Neuronal stem cell (in vitro differentiated cells): ENCODE data around the gene HDGFL3.

Source experiments
- DNase-seq: peaks from one replicate; pipeline ENCODE4 v3.0.0-alpha.2; 2013; ENCODE audit warnings: low spot score
- H2AFZ ChIP-seq: one replicate; pipeline ENCODE4 v1.6.1; 2013; ENCODE audit warnings: mild to moderate bottlenecking, low read length, inconsistent platforms
- H2AK5ac ChIP-seq: 2 replicates; pipeline ENCODE4 v1.6.1; 2013; ENCODE audit warnings: low read depth, mild to moderate bottlenecking, inconsistent platforms, low read length, moderate library complexity, mixed read lengths
- H2BK120ac ChIP-seq: 2 replicates; pipeline ENCODE4 v1.6.1; 2013; ENCODE audit warnings: low read depth, mild to moderate bottlenecking, inconsistent platforms, low read length, moderate library complexity, mixed read lengths
- H2BK12ac ChIP-seq: one replicate; pipeline ENCODE4 v1.6.1; 2013; ENCODE audit warnings: low read length, inconsistent platforms
- H2BK15ac ChIP-seq: 2 replicates; pipeline ENCODE4 v1.6.1; 2013; ENCODE audit warnings: mild to moderate bottlenecking, low read length, inconsistent platforms, mixed read lengths
- H2BK5ac ChIP-seq: one replicate; pipeline ENCODE4 v1.6.1; 2013; ENCODE audit warnings: inconsistent platforms, mild to moderate bottlenecking, low read length, moderate library complexity
- H3K14ac ChIP-seq: one replicate; pipeline ENCODE4 v1.6.1; 2013; ENCODE audit warnings: low read length, inconsistent platforms
- H3K18ac ChIP-seq: 2 replicates; pipeline ENCODE4 v1.6.1; 2013; ENCODE audit warnings: low read length, inconsistent platforms
- H3K23ac ChIP-seq: 2 replicates; pipeline ENCODE4 v1.6.1; 2013; ENCODE audit warnings: low read depth, mild to moderate bottlenecking, mixed read lengths, low read length, inconsistent platforms; ENCODE audit not compliant: poor library complexity
- H3K27ac ChIP-seq: replicated peaks from 3 replicates; pipeline ENCODE4 v1.5.1; 2013; ENCODE audit warnings: low read length, inconsistent platforms
- H3K27me3 ChIP-seq, 3 experiments: 2 replicates each; pipeline ENCODE4 v1.6.1; 2013; ENCODE audit warnings: low read length in 3 of 3, mild to moderate bottlenecking in 2 of 3, inconsistent platforms in 1 of 3, low read depth in 1 of 3, mixed read lengths in 1 of 3, moderate library complexity in 1 of 3; ENCODE audit not compliant: control insufficient read depth in 3 of 3, insufficient read depth in 3 of 3
- H3K36me3 ChIP-seq, 2 donors: replicated peaks in 1 of 2; 2 replicates each; pipeline ENCODE4 v1.6.1; 2013; ENCODE audit warnings: low read length in 2 of 2; ENCODE audit not compliant: control insufficient read depth in 2 of 2, insufficient read depth in 2 of 2
- H3K4ac ChIP-seq: 2 replicates; pipeline ENCODE4 v1.6.1; 2013; ENCODE audit warnings: inconsistent platforms, mild to moderate bottlenecking, low read length, moderate library complexity
- H3K4me1 ChIP-seq, 2 donors: 1 replicate in 1 of 2; 2 replicates in 1 of 2; pipeline ENCODE4 v1.6.1; 2013; ENCODE audit warnings: low read length in 2 of 2, low read depth in 1 of 2; ENCODE audit not compliant: control insufficient read depth in 2 of 2, insufficient read depth in 1 of 2
- H3K4me2 ChIP-seq: one replicate; pipeline ENCODE4 v1.6.1; 2013; ENCODE audit warnings: mild to moderate bottlenecking, low read length, inconsistent platforms; ENCODE audit not compliant: insufficient read depth, poor library complexity, severe bottlenecking
- H3K4me3 ChIP-seq, 2 donors: 2 replicates each; pipeline ENCODE4 v1.5.1; 2013; ENCODE audit warnings: low read length in 2 of 2, mild to moderate bottlenecking in 2 of 2, inconsistent platforms in 1 of 2, moderate library complexity in 1 of 2
- H3K79me1 ChIP-seq: one replicate; pipeline ENCODE4 v1.6.1; 2013; ENCODE audit warnings: low read depth, mild to moderate bottlenecking, inconsistent platforms, low read length, moderate library complexity
- H3K9ac ChIP-seq: one replicate; pipeline ENCODE4 v1.6.1; 2013; ENCODE audit warnings: mild to moderate bottlenecking, low read depth, low read length, inconsistent platforms; ENCODE audit not compliant: poor library complexity
- H3K9me3 ChIP-seq, 2 donors: replicated peaks in 1 of 2; 2 replicates each; pipeline versions ENCODE3 to v1.6.1; 2013; ENCODE audit warnings: low read length in 2 of 2, mild to moderate bottlenecking in 2 of 2, inconsistent platforms in 1 of 2, low read depth in 1 of 2, mixed read lengths in 1 of 2, moderate library complexity in 1 of 2; ENCODE audit not compliant: control insufficient read depth in 2 of 2, insufficient read depth in 1 of 2
- H4K8ac ChIP-seq: one replicate; pipeline ENCODE4 v1.6.1; 2013; ENCODE audit warnings: low read depth, mild to moderate bottlenecking, inconsistent platforms, low read length, moderate library complexity
- H4K91ac ChIP-seq: one replicate; pipeline ENCODE4 v1.6.1; 2013; ENCODE audit warnings: low read length, low read depth, mild to moderate bottlenecking, inconsistent platforms; ENCODE audit not compliant: poor library complexity
- WGBS, 2 donors: extraction: QIAGEN DNeasy Blood & Tissue Kit; methylation state at CpG; one replicate each; pipeline ENCODE4 v1.1.7; 2013; ENCODE audit warnings: missing lambda C conversion rate in 2 of 2, mixed read lengths in 1 of 2; ENCODE audit not compliant: insufficient read length in 2 of 2, insufficient replicate concordance in 1 of 2; ENCODE audit errors: extremely low coverage in 2 of 2; 5-methylcytosine and 5-hydroxymethylcytosine counted together

Gene HDGFL3

DNA sequence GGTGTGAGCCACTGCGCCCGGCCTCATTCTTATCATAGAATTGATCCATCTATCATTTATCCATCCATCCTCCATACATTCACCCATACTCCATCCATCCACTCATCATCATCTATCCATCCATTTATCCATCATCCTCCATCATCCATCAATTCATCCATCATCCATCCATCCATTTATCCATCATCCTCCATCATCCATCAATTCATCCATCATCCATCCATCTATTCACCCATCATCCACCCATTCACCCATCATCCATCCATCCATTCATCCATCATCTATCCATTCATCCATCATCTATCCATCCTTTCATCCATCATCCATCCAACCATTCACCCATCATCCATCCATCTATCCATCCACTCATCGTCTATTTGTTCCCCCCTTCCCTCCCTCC is 96.5 kb downstream of the HDGFL3 start:
- no peak overlapping the region for H3K27ac ChIP-seq
- H2BK12ac ChIP-seq, result no peak overlapping the region
- no peak overlapping the region for H3K4me3 ChIP-seq
- no peak overlapping the region for H3K4ac ChIP-seq
- H2AK5ac ChIP-seq, result no peak overlapping the region
- peaks cover 0 to 2% of the 10 kb centered on the region in 2 donors for H3K9me3 ChIP-seq
- no peak overlapping the region for H2BK120ac ChIP-seq
- H4K91ac ChIP-seq, result no peak overlapping the region
- no peak overlapping the region for H2BK5ac ChIP-seq
- H3K4me1 ChIP-seq, result peaks cover 0 to 3% of the 10 kb centered on the region in 2 donors
- no peak for DNase-seq
- H3K27me3 ChIP-seq, result peaks cover 12 to 37% (median 17%) of the 10 kb centered on the region in 3 experiments
- no peak overlapping the region for H3K4me2 ChIP-seq
- H3K18ac ChIP-seq, result no peak overlapping the region
- H3K9ac ChIP-seq, result no peak overlapping the region
- no peak overlapping the region for H3K23ac ChIP-seq
- H4K8ac ChIP-seq, result no peak overlapping the region
- no peak overlapping the region for H2AFZ ChIP-seq
- H3K36me3 ChIP-seq, result peaks cover 1 to 14% of the 10 kb centered on the region in 2 donors
- H3K79me1 ChIP-seq, result peaks cover 2% of the 10 kb centered on the region
- no peak overlapping the region for H2BK15ac ChIP-seq
- WGBS, 2 donors, result 100% methylated on average over 1 of the region's 3 CpGs
- no peak overlapping the region for H3K14ac ChIP-seq

DNA sequence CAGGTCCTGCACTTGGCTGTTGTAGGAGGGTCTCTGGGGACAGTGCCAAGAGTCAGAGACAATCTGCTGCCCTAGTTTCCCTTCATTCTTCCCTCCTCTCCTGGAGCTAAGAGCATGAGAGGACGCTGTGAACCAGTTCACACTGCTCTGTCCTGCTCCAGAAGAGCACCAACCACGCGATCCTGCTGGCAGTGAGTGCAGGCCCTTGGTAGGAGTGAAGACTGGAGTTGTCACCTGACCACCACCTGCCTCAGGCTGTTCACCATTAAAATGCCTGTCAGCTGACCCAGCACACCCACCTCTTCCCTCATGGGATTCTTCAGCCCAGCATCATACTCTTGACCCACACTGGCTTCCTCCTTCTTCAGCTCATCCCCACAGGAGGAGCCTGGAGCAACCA is 97.2 kb downstream of the HDGFL3 start:
- H4K8ac ChIP-seq, result no peak overlapping the region
- no peak overlapping the region for H2BK5ac ChIP-seq
- no peak overlapping the region for H3K4ac ChIP-seq
- H3K4me2 ChIP-seq, result no peak overlapping the region
- H3K14ac ChIP-seq, result peak overlapping the region; percentile 5
- peaks cover 2% of the 10 kb centered on the region for H3K79me1 ChIP-seq
- H2AK5ac ChIP-seq, result no peak overlapping the region
- H2BK120ac ChIP-seq, result no peak overlapping the region
- H2AFZ ChIP-seq, result no peak overlapping the region
- no peak overlapping the region for H4K91ac ChIP-seq
- H3K23ac ChIP-seq, result no peak overlapping the region
- H3K36me3 ChIP-seq, result peaks cover under 1 to 11% of the 10 kb centered on the region in 2 donors
- DNase-seq, result no peak
- no peak overlapping the region for H2BK15ac ChIP-seq
- peak overlapping the region; percentile 47 for H3K9ac ChIP-seq
- H3K4me3 ChIP-seq, result no peak overlapping the region
- peaks cover 12 to 42% (median 17%) of the 10 kb centered on the region in 3 experiments for H3K27me3 ChIP-seq
- peaks cover 0 to 3% of the 10 kb centered on the region in 2 donors for H3K4me1 ChIP-seq
- peaks cover 0 to 2% of the 10 kb centered on the region in 2 donors for H3K9me3 ChIP-seq
- no CpG with 5 or more reads among the region's 3 CpGs for WGBS, 2 donors
- no peak overlapping the region for H2BK12ac ChIP-seq
- no peak overlapping the region for H3K18ac ChIP-seq
- no peak overlapping the region for H3K27ac ChIP-seq

DNA sequence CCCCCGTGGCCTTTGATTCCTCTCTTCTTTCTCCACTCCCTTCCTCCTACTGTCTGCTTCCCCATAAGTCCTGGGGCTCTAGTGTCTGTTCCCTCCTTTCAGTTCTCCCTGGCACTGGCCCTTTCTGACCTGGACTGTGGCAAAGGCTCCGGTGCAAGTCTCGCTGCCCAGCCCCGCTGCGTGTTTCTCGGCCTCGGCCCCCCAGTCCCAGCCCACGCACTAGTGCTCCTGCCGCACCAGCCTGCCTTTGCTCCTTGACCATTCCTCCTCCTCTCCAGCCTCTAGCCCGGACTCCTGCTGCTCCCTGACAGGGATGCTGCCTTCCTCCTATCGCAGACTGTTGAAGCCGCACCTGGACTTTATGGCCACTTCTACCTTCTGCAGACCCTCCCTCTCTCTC is 98.1 kb downstream of the HDGFL3 start:
- Histone ChIP-seq H3K27ac (no peak overlapping the region), H3K9ac (no peak overlapping the region), H4K91ac (no peak overlapping the region), H3K79me1 (peaks cover 2% of the 10 kb centered on the region), H2AK5ac (peak overlapping the region; percentile 16), H2BK5ac (no peak overlapping the region), H2AFZ (no peak overlapping the region), H3K4me1 (peaks cover 0 to 3% of the 10 kb centered on the region in 2 donors), H4K8ac (no peak overlapping the region), H3K9me3 (peaks cover 0 to 2% of the 10 kb centered on the region in 2 donors), H2BK15ac (no peak overlapping the region), H3K4me3 (no peak overlapping the region), H2BK120ac (no peak overlapping the region), H3K18ac (no peak overlapping the region), H2BK12ac (no peak overlapping the region), H3K23ac (no peak overlapping the region), H3K4me2 (no peak overlapping the region), H3K36me3 (peaks cover 0 to 5% of the 10 kb centered on the region in 2 donors), H3K27me3 (peaks cover 12 to 42% (median 17%) of the 10 kb centered on the region in 3 experiments), H3K4ac (no peak overlapping the region), H3K14ac (no peak overlapping the region)
- no peak for DNase-seq
- no CpG with 5 or more reads among the region's 12 CpGs for WGBS, 2 donors

DNA sequence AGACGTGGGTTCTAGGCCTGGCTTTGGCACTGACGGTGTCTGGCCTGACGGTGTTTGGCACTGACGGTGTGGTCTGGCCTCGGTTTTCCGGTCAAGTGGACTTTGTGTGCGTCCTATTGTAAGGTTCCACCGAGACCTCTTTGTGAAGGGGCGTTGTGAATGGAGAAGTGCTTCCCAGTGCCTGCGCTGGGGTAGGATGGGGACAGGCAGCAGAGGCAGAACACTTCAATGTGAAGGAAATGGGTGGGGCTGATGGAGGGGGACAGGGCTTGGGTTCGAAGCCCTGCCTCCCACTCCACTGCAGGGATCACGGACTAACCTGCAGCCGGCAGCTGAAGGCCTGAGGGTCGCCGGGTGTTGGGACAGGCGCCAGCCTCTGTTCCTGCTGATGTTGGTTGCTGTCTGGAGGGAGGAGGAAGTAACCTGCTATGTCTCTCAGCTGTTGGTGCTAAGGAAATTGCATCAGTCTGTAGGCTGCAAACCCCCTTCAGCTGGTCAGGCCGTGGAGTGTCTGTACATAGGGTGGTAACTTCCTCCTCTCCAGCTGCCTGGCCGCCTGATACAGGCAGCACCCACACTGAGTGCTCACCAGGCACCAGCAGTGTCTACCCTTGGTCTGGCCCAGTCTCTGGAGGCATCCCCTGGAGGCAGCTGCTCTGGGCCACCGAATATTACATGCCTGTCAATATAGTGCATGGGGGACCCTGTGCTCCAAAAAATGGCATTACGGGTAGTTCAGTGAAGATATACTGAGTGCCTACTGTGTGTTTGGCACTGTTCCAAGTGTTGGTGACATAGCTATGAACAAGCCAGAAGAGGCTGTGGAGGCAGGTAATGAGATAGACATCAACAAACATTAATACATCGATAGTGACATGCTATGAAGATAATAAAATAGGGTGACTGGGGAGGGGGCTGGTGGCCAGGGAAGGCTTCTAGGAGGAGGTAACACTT is 99.1 kb downstream of the HDGFL3 start:
- no CpG with 5 or more reads among the region's 21 CpGs for WGBS, 2 donors
- Histone ChIP-seq H3K4me3 (no peak overlapping the region), H2AFZ (no peak overlapping the region), H3K79me1 (peaks cover 2% of the 10 kb centered on the region), H2BK15ac (no peak overlapping the region), H2BK12ac (no peak overlapping the region), H4K8ac (no peak overlapping the region), H3K4me2 (no peak overlapping the region), H2BK5ac (no peak overlapping the region), H4K91ac (no peak overlapping the region), H3K27me3 (peaks cover 12 to 42% (median 17%) of the 10 kb centered on the region in 3 experiments), H3K18ac (no peak overlapping the region), H2AK5ac (peak overlapping the region; percentile 37), H3K14ac (no peak overlapping the region), H3K23ac (no peak overlapping the region), H3K4ac (no peak overlapping the region), H3K9me3 (peaks cover 0 to 2% of the 10 kb centered on the region in 2 donors), H3K36me3 (no peaks in the 10 kb centered on the region), H3K27ac (no peak overlapping the region), H3K4me1 (peaks cover 0 to 2% of the 10 kb centered on the region in 2 donors), H2BK120ac (no peak overlapping the region), H3K9ac (no peak overlapping the region)
- DNase-seq, result no peak
